IMR-90 (cell line): ENCODE measurements around the gene OR2K2. TPM values are rescaled to one million over a fixed set of nuclear protein-coding genes. Genes with fewer than 3 reads are reported as not detected.

Experiments used
- ATAC-seq: fragments of 200-7000 bp; cut with Tn5 transposase; 2 replicates; pipeline ENCODE4 v1.9.1; 2020; ENCODE audit warnings: low read depth, mild to moderate bottlenecking, moderate library complexity
- BruUV-seq: library from RNA; stranded (reverse); fragments of 400-500 nt; replicated peaks from 2 replicates; lab custom pipeline; 2021; lab: Mats Ljungman, UMichigan
- CTCF ChIA-PET: fragments of 300-600 bp; formaldehyde crosslinking; extraction: SDS; loops from one replicate; lab custom pipeline; 2021; ENCODE audit warnings: antibody characterized with exemption; lab: Yijun Ruan, JAX
- POLR2A ChIA-PET: fragments of 300-600 bp; sonication (Branson Sonifier 250); formaldehyde crosslinking; loops from one replicate; lab custom pipeline; 2022; ENCODE audit warnings: antibody characterized with exemption; ENCODE audit not compliant: unreplicated experiment; lab: Charles Lee
- DNase-seq: peaks from one replicate; pipeline ENCODE4 v3.0.0; 2013
- H2AFZ ChIP-seq: replicated peaks from 2 replicates; pipeline ENCODE3; 2013; ENCODE audit warnings: low read length, mild to moderate bottlenecking; ENCODE audit not compliant: poor library complexity
- H2AK5ac ChIP-seq: 2 replicates; pipeline ENCODE4 v1.6.1; 2013; ENCODE audit warnings: low read depth, low read length, inconsistent platforms
- H2AK9ac ChIP-seq: replicated peaks from 2 replicates; pipeline ENCODE3; 2013; ENCODE audit warnings: mild to moderate bottlenecking, low read depth, low read length, moderate library complexity; ENCODE audit not compliant: poor library complexity
- H2BK120ac ChIP-seq: 2 replicates; pipeline ENCODE4 v1.6.1; 2013; ENCODE audit warnings: low read depth, low read length, inconsistent platforms
- H2BK15ac ChIP-seq: 3 replicates; pipeline ENCODE4 v1.6.1; 2013; ENCODE audit warnings: low read depth, low read length, inconsistent platforms
- H2BK20ac ChIP-seq: 2 replicates; pipeline ENCODE4 v1.6.1; 2013; ENCODE audit warnings: low read depth, mild to moderate bottlenecking, inconsistent platforms, low read length, moderate library complexity
- H2BK5ac ChIP-seq: 2 replicates; pipeline ENCODE4 v1.6.1; 2013; ENCODE audit warnings: mild to moderate bottlenecking, low read depth, low read length, inconsistent platforms; ENCODE audit not compliant: poor library complexity, severe bottlenecking
- H3K14ac ChIP-seq: replicated peaks from 2 replicates; pipeline ENCODE4 v1.6.1; 2013; ENCODE audit warnings: low read depth, low read length, inconsistent platforms
- H3K18ac ChIP-seq: 2 replicates; pipeline ENCODE4 v1.6.1; 2013; ENCODE audit warnings: low read depth, low read length, control low read depth
- H3K23ac ChIP-seq: 2 replicates; pipeline ENCODE4 v1.6.1; 2013; ENCODE audit warnings: low read depth, low read length, inconsistent platforms
- H3K27ac ChIP-seq: 2 replicates; pipeline ENCODE4 v1.5.1; 2013; ENCODE audit warnings: mild to moderate bottlenecking, control low read depth, low read length; ENCODE audit not compliant: insufficient read depth
- H3K27me3 ChIP-seq: 2 replicates; pipeline ENCODE4 v1.6.1; 2013; ENCODE audit warnings: low read length; ENCODE audit not compliant: control insufficient read depth, insufficient read depth
- H3K36me3 ChIP-seq: 2 replicates; pipeline ENCODE4 v1.6.1; 2013; ENCODE audit warnings: low read length, mixed read lengths; ENCODE audit not compliant: control insufficient read depth, insufficient read depth
- H3K4ac ChIP-seq: 2 replicates; pipeline ENCODE4 v1.6.1; 2013; ENCODE audit warnings: low read depth, low read length, inconsistent platforms
- H3K4me1 ChIP-seq: 2 replicates; pipeline ENCODE4 v1.6.1; 2013; ENCODE audit warnings: low read length, mixed read lengths; ENCODE audit not compliant: control insufficient read depth, insufficient read depth
- H3K4me2 ChIP-seq: 2 replicates; pipeline ENCODE4 v1.6.1; 2013; ENCODE audit warnings: low read depth, mild to moderate bottlenecking, control low read depth, low read length, moderate library complexity
- H3K4me3 ChIP-seq: 2 replicates; pipeline ENCODE4 v1.5.1; 2013; ENCODE audit warnings: low read depth, mild to moderate bottlenecking, control low read depth, low read length, moderate library complexity; ENCODE audit not compliant: insufficient read depth
- H3K56ac ChIP-seq: 2 replicates; pipeline ENCODE4 v1.6.1; 2013; ENCODE audit warnings: low read length, inconsistent platforms; ENCODE audit not compliant: insufficient read depth; ENCODE audit errors: extremely low read depth
- H3K79me1 ChIP-seq, 2 experiments: 2 replicates each; pipeline ENCODE4 v1.6.1; 2013; ENCODE audit warnings: low read length in 2 of 2, inconsistent platforms in 1 of 2, low read depth in 1 of 2
- H3K9ac ChIP-seq: 2 replicates; pipeline ENCODE4 v1.6.1; 2013; ENCODE audit warnings: low read depth, low read length, control low read depth
- H3K9me1 ChIP-seq: 2 replicates; pipeline ENCODE4 v1.6.1; 2013; ENCODE audit warnings: low read length, inconsistent platforms; ENCODE audit not compliant: insufficient read depth
- H3K9me3 ChIP-seq: 2 replicates; pipeline ENCODE4 v1.6.1; 2013; ENCODE audit warnings: low read length; ENCODE audit not compliant: control insufficient read depth, insufficient read depth
- H4K20me1 ChIP-seq: 2 replicates; pipeline ENCODE4 v1.6.1; 2013; ENCODE audit warnings: low read length, inconsistent platforms; ENCODE audit not compliant: insufficient read depth
- H4K5ac ChIP-seq: 2 replicates; pipeline ENCODE4 v1.6.1; 2013; ENCODE audit warnings: mild to moderate bottlenecking, low read depth, low read length, control low read depth
- H4K8ac ChIP-seq, 2 experiments: 2 replicates each; pipeline ENCODE4 v1.6.1; 2013; ENCODE audit warnings: low read depth in 2 of 2, low read length in 2 of 2, control low read depth in 1 of 2, inconsistent platforms in 1 of 2
- H4K91ac ChIP-seq: 2 replicates; pipeline ENCODE4 v1.6.1; 2013; ENCODE audit warnings: low read depth, low read length, inconsistent platforms; ENCODE audit not compliant: insufficient read depth
- BHLHE40 ChIP-seq: fragments of 150-350 bp; IDR thresholded peaks from 2 replicates; pipeline ENCODE4 v1.6.1; 2016; ENCODE audit warnings: mild to moderate bottlenecking, low read depth, low read length
- CEBPB ChIP-seq: IDR thresholded peaks from 2 replicates; pipeline ENCODE4 v1.6.1; 2012; ENCODE audit warnings: low read depth, low read length, improper control_type of control experiment
- CHD1 ChIP-seq: IDR thresholded peaks from 2 replicates; pipeline ENCODE4 v1.6.1; 2012; ENCODE audit warnings: low read depth, low read length, improper control_type of control experiment
- FOS ChIP-seq: fragments of 150-350 bp; IDR thresholded peaks from 2 replicates; pipeline ENCODE4 v1.6.1; 2016; ENCODE audit warnings: low read depth, low read length
- MAFK ChIP-seq: IDR thresholded peaks from 2 replicates; pipeline ENCODE4 v1.6.1; 2012; ENCODE audit warnings: low read depth, low read length, improper control_type of control experiment
- MAZ ChIP-seq: IDR thresholded peaks from 2 replicates; pipeline ENCODE4 v1.6.1; 2012; ENCODE audit warnings: low read depth, mild to moderate bottlenecking, low read length, improper control_type of control experiment, moderate library complexity, borderline replicate concordance
- MXI1 ChIP-seq: IDR thresholded peaks from 2 replicates; pipeline ENCODE4 v1.6.1; 2012; ENCODE audit warnings: low read depth, mild to moderate bottlenecking, low read length, moderate library complexity, borderline replicate concordance
- NFE2L2 ChIP-seq: fragments of 150-350 bp; IDR thresholded peaks from 2 replicates; pipeline ENCODE4 v1.6.1; 2016; ENCODE audit warnings: low read depth, mild to moderate bottlenecking, low read length
- POLR2A ChIP-seq: IDR thresholded peaks from 2 replicates; pipeline ENCODE4 v1.6.1; 2012; ENCODE audit warnings: mild to moderate bottlenecking, low read depth, low read length
- RAD21 ChIP-seq: IDR thresholded peaks from 2 replicates; pipeline ENCODE4 v1.6.1; 2012; ENCODE audit warnings: low read length, improper control_type of control experiment
- RCOR1 ChIP-seq: IDR thresholded peaks from 2 replicates; pipeline ENCODE4 v1.6.1; 2012; ENCODE audit warnings: mild to moderate bottlenecking, low read length, improper control_type of control experiment; ENCODE audit not compliant: insufficient replicate concordance
- RFX5 ChIP-seq: IDR thresholded peaks from 2 replicates; pipeline ENCODE4 v1.8.0; 2012; ENCODE audit warnings: low read depth, mild to moderate bottlenecking, low read length, moderate library complexity
- SMC3 ChIP-seq: fragments of 150-350 bp; IDR thresholded peaks from 2 replicates; pipeline ENCODE4 v1.6.1; 2016; ENCODE audit warnings: low read depth, mild to moderate bottlenecking, antibody characterized with exemption, low read length, moderate library complexity
- WGBS, 2 experiments: methylation state at CpG; one replicate each; pipeline versions ENCODE4 v1.1.5 to v1.1.7; 2013; ENCODE audit warnings: missing lambda C conversion rate in 2 of 2; ENCODE audit not compliant: insufficient read length in 1 of 2; ENCODE audit errors: extremely low coverage in 2 of 2; 5-methylcytosine and 5-hydroxymethylcytosine counted together
- dilution Hi-C: fragments of 300-500 bp; cut with HindIII; formaldehyde crosslinking; loops from one replicate; pipeline ENCODE4 v1.14.3; 2018; ENCODE audit warnings: low sequenced_read_pairs; ENCODE audit not compliant: unreplicated experiment
- in situ Hi-C: fragments of 300-500 bp; cut with MboI; formaldehyde crosslinking; loops from 3 replicates; pipeline ENCODE4 v1.14.3; 2019; ENCODE audit warnings: low sequenced_read_pairs, inconsistent platforms, mixed read lengths
- intact Hi-C: fragments of 100-400 bp; cut with micrococcal nuclease; formaldehyde crosslinking; loops from 2 replicates; pipeline ENCODE4 v1.10.0; 2022
- polyA plus RNA-seq, 3 experiments: library from polyadenylated mRNA; depleted of rRNA; stranded (reverse); fragments of >200 nt; gene quantifications; 2 replicates each; pipeline ENCODE4 v1.2.3, GENCODE V29; 2012; ENCODE audit warnings: low replicate concordance in 1 of 3
- total RNA-seq: library from RNA; depleted of rRNA; stranded (reverse); fragments of >200 nt; gene quantifications from 2 replicates; pipeline ENCODE4 v1.2.3, GENCODE V29; 2012
- TF ChIP-seq, protein P1 (sequence below): fragments of 150-350 bp; IDR thresholded peaks from 2 replicates; pipeline ENCODE4 v1.6.1; 2017; ENCODE audit warnings: mild to moderate bottlenecking, antibody characterized with exemption, low read length, low read depth
- TF ChIP-seq, protein P2 (sequence below): conservative IDR thresholded peaks from 2 replicates; pipeline ENCODE4 v1.5.1; 2012; ENCODE audit warnings: mild to moderate bottlenecking, low read depth, low read length, improper control_type of control experiment

The OR2K2 gene
- total and polyA plus RNA-seq, 2 of the 4 experiments (the other 2 are of a cell fraction), result not detected

DNA sequence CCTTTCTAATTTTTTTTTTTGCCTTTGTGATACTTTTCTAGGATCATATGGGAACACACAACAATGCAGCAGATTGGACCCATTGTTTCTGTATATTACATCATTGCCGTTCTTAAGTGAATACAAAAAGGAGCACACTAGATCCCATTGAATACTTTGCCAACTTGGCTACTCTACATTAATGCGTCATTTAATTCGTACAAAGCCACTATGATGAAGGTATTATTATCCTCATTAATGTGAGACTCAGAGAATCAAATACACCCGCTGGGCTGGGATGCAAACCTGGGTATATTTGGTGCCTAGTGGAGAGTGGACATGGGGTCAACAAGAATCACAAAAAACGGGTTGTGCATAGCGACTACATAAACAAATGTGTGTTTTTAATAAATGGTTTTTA lies 31.9 kb downstream of the OR2K2 start:
- H3K4me3 ChIP-seq, result no peak overlapping the region
- POLR2A ChIA-PET, result interaction anchor here (0.7 to 0.8 kb wide), 2 partner anchors 263 to 283 kb away, joined by 3 to 6 read pairs; no protein-coding TSS in a partner anchor

More for the DNA sequence above, 31.9 kb downstream of the OR2K2 start:
- Histone ChIP-seq H2BK5ac (peak overlapping the region; percentile 35), H2AK5ac (peak overlapping the region; percentile 61; the same call in 1 of the 2 replicates), H3K56ac (no peak overlapping the region), H3K36me3 (no peaks in the 10 kb centered on the region), H2BK20ac (peak overlapping the region; percentile 53), H3K4ac (peak overlapping the region; percentile 62), H2AK9ac (no peak overlapping the region), H3K79me1 (peaks cover 2 to 12% of the 10 kb centered on the region in 2 experiments; a peak in 3 of 4 replicates), H3K4me1 (peaks cover 5% of the 10 kb centered on the region; the same call in 1 of the 2 replicates), H3K9me1 (no peaks in the 10 kb centered on the region), H3K27ac (peak overlapping the region; percentile 27; the same call in 1 of the 2 replicates), H3K27me3 (no peaks in the 10 kb centered on the region), H3K23ac (no peak overlapping the region), H3K4me2 (no peak overlapping the region), H3K9me3 (no peaks in the 10 kb centered on the region; the same call in 1 of the 2 replicates), H4K5ac (no peak overlapping the region), H3K9ac (no peak overlapping the region), H4K20me1 (no peaks in the 10 kb centered on the region), H2BK15ac (peak overlapping the region; percentile 89; the same call in 1 of the 3 replicates), H2AFZ (no peak overlapping the region), H4K91ac (peak overlapping the region; percentile 59; the same call in 1 of the 2 replicates), H3K18ac (peak overlapping the region; percentile 61; the same call in 1 of the 2 replicates), H2BK120ac (peak overlapping the region; percentile 57), H3K14ac (no peak overlapping the region), H4K8ac (peak overlapping the region in 1 of 2 experiments; percentile 4; a peak in 1 of 4 replicates)
- WGBS, 2 experiments, result no CpG with 5 or more reads among the region's 6 CpGs
- BruUV-seq, result no TSS peak
- CTCF ChIA-PET, result interaction anchor here (0.6 kb wide), 2 partner anchors 10 to 264 kb away, joined by 3 read pairs; no protein-coding TSS in a partner anchor
- DNase-seq, result no peak
- dilution Hi-C loops (no loop called here), intact Hi-C loops (loop anchor here (5.0 to 10.0 kb wide), 6 partner anchors 321 to 721 kb away; partner anchors contain the start of gene SVEP1), in situ Hi-C loops (loop anchor here (5.0 kb wide), 2 partner anchors 261 to 661 kb away; partner anchors contain the start of gene LPAR1)
- TF ChIP-seq SMC3 (no peak), NFE2L2 (no peak), CHD1 (no peak), MAZ (no peak), MAFK (no peak), RAD21 (no peak), FOS (no peak), MXI1 (no peak), RFX5 (no peak), RCOR1 (no peak), POLR2A (no peak), BHLHE40 (no peak), CEBPB (no peak)
- TF ChIP-seq, protein P1, sequence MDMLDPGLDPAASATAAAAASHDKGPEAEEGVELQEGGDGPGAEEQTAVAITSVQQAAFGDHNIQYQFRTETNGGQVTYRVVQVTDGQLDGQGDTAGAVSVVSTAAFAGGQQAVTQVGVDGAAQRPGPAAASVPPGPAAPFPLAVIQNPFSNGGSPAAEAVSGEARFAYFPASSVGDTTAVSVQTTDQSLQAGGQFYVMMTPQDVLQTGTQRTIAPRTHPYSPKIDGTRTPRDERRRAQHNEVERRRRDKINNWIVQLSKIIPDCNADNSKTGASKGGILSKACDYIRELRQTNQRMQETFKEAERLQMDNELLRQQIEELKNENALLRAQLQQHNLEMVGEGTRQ, result no peak
- TF ChIP-seq, protein P2, sequence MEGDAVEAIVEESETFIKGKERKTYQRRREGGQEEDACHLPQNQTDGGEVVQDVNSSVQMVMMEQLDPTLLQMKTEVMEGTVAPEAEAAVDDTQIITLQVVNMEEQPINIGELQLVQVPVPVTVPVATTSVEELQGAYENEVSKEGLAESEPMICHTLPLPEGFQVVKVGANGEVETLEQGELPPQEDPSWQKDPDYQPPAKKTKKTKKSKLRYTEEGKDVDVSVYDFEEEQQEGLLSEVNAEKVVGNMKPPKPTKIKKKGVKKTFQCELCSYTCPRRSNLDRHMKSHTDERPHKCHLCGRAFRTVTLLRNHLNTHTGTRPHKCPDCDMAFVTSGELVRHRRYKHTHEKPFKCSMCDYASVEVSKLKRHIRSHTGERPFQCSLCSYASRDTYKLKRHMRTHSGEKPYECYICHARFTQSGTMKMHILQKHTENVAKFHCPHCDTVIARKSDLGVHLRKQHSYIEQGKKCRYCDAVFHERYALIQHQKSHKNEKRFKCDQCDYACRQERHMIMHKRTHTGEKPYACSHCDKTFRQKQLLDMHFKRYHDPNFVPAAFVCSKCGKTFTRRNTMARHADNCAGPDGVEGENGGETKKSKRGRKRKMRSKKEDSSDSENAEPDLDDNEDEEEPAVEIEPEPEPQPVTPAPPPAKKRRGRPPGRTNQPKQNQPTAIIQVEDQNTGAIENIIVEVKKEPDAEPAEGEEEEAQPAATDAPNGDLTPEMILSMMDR, result no peak
- no peak for ATAC-seq
